Keratinocyte (primary cell): Measurements from ENCODE around the gene GSTM2. TPM values are rescaled to one million over a fixed set of nuclear protein-coding genes. Genes with fewer than 3 reads are reported as not detected.

Source experiments
- DNase-seq: peaks from one replicate; pipeline ENCODE4 v3.0.0-alpha.2; 2011; ENCODE audit warnings: low read depth, missing footprints, low spot score
- FAIRE-seq: peaks from 2 replicates; lab custom pipeline; 2011; peaks lifted over from hg19 to GRCh38; lab: Jason Lieb, UNC
- H2AFZ ChIP-seq: 2 replicates; pipeline ENCODE4 v1.6.0; 2012; ENCODE audit warnings: low read length, control low read depth, inconsistent platforms; ENCODE audit not compliant: control insufficient read depth
- H3K27ac ChIP-seq: 2 replicates; pipeline ENCODE4 v1.5.1; 2011; ENCODE audit warnings: low read length; ENCODE audit not compliant: control insufficient read depth, insufficient read depth
- H3K27me3 ChIP-seq: 3 replicates; pipeline ENCODE4 v1.6.0; 2011; ENCODE audit warnings: low read length; ENCODE audit not compliant: control insufficient read depth, insufficient read depth; ENCODE audit errors: extremely low read depth
- H3K36me3 ChIP-seq, 2 experiments: 2 replicates in 1 of 2; 3 replicates in 1 of 2; pipeline ENCODE4 v1.5.1; 2011; ENCODE audit warnings: low read length in 2 of 2, mild to moderate bottlenecking in 1 of 2; ENCODE audit not compliant: control insufficient read depth in 2 of 2, insufficient read depth in 2 of 2; ENCODE audit errors: extremely low read depth in 1 of 2
- H3K4me1 ChIP-seq: 3 replicates; pipeline ENCODE4 v1.5.1; 2011; ENCODE audit warnings: low read length; ENCODE audit not compliant: control insufficient read depth, insufficient read depth; ENCODE audit errors: extremely low read depth
- H3K4me2 ChIP-seq: 3 replicates; pipeline ENCODE4 v1.6.0; 2011; ENCODE audit warnings: low read depth, low read length; ENCODE audit not compliant: control insufficient read depth, insufficient read depth; ENCODE audit errors: extremely low read depth
- H3K4me3 ChIP-seq, 3 experiments: fragments of 200-600 bp in 1 of 3; sonication (generic) in 1 of 3; 2 replicates in 2 of 3; 3 replicates in 1 of 3; pipeline ENCODE4 v1.5.1; 2011 to 2016; ENCODE audit warnings: low read length in 3 of 3, mild to moderate bottlenecking in 3 of 3, control low read depth in 2 of 3, inconsistent platforms in 1 of 3, low read depth in 1 of 3, mixed read lengths in 1 of 3, mixed run types in 1 of 3, moderate library complexity in 1 of 3; ENCODE audit not compliant: control insufficient read depth in 2 of 3, insufficient read depth in 2 of 3; ENCODE audit errors: extremely low read depth in 1 of 3
- H3K79me2 ChIP-seq: 2 replicates; pipeline ENCODE4 v1.6.0; 2012; ENCODE audit warnings: low read length; ENCODE audit not compliant: control insufficient read depth, insufficient read depth
- H3K9ac ChIP-seq: 3 replicates; pipeline ENCODE4 v1.6.0; 2011; ENCODE audit warnings: low read length; ENCODE audit not compliant: control insufficient read depth, insufficient read depth; ENCODE audit errors: extremely low read depth
- H3K9me1 ChIP-seq: 3 replicates; pipeline ENCODE4 v1.6.0; 2011; ENCODE audit warnings: low read length; ENCODE audit not compliant: control insufficient read depth, insufficient read depth; ENCODE audit errors: extremely low read depth
- H3K9me3 ChIP-seq: 2 replicates; pipeline ENCODE4 v1.5.1; 2012; ENCODE audit warnings: low read depth, low read length; ENCODE audit not compliant: control insufficient read depth
- H4K20me1 ChIP-seq: 3 replicates; pipeline ENCODE4 v1.6.0; 2011; ENCODE audit warnings: low read length; ENCODE audit not compliant: control insufficient read depth, insufficient read depth; ENCODE audit errors: extremely low read depth
- EZH2 ChIP-seq: IDR thresholded peaks from one replicate; pipeline ENCODE4 v1.6.1; 2012; ENCODE audit warnings: inconsistent platforms, mild to moderate bottlenecking, low read length, moderate library complexity
- dilution Hi-C: fragments of 300-500 bp; cut with MboI; formaldehyde crosslinking; loops from one replicate; pipeline ENCODE4 v1.7.0; 2020; ENCODE audit warnings: low sequenced_read_pairs; ENCODE audit not compliant: extremely low pct_ligation_motif_present
- polyA plus RNA-seq, 5 experiments: library from polyadenylated mRNA; depleted of rRNA in 3 of 5; stranded (reverse) in 3 of 5; stranded (forward) in 1 of 5; unstranded in 1 of 5; fragments of >200 nt; gene quantifications; 1 replicate in 1 of 5; 2 replicates in 3 of 5; 3 replicates in 1 of 5; pipeline versions ENCODE4 v1.2.1 to v1.2.3, GENCODE V29; 2011 to 2012; ENCODE audit warnings: missing spikeins in 2 of 5, low read depth in 1 of 5, low replicate concordance in 1 of 5
- TF ChIP-seq, protein P1 (sequence below), 3 experiments: IDR thresholded peaks in 1 of 3; conservative IDR thresholded peaks in 1 of 3; optimal IDR thresholded peaks in 1 of 3; 2 replicates in 2 of 3; 3 replicates in 1 of 3; pipeline versions ENCODE3 to v1.5.1; 2011; ENCODE audit warnings: low read length in 3 of 3, mild to moderate bottlenecking in 3 of 3, moderate library complexity in 2 of 3, control low read depth in 1 of 3, inconsistent platforms in 1 of 3; ENCODE audit not compliant: insufficient read depth in 2 of 3; ENCODE audit errors: extremely low read depth in 1 of 3

Gene GSTM2
- polyA plus RNA-seq, 1 donor (not counting 4 experiments of a cell fraction or from before 2014, with no cell fraction given): 11.1 TPM

DNA sequence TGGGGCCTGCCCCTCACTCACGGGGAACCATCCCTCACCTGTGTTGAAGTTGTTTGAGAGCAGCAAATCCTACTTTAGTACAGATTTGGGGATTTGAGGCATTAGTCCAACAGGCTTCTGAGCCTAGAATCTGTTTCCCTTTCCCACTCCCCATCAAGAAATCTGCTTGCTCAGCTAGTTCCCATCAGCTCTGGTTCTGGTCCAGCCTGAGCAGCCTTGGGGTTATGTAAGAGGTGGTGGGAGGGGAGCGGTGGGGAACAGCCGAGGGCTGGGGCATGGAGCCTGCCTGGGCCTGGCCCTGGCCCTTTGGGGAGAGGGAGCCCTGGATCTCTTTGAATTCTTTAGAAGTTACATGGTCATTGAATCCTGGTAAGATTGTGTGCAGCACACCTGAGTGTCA lies 48.3 kb downstream of the GSTM2 start:
- H3K9me1 ChIP-seq: no peaks in the 10 kb centered on the region
- H3K27me3 ChIP-seq: no peaks in the 10 kb centered on the region
- H4K20me1 ChIP-seq: no peaks in the 10 kb centered on the region
- no peak overlapping the region for H2AFZ ChIP-seq
- no peak for TF ChIP-seq EZH2
- TF ChIP-seq, protein P1, sequence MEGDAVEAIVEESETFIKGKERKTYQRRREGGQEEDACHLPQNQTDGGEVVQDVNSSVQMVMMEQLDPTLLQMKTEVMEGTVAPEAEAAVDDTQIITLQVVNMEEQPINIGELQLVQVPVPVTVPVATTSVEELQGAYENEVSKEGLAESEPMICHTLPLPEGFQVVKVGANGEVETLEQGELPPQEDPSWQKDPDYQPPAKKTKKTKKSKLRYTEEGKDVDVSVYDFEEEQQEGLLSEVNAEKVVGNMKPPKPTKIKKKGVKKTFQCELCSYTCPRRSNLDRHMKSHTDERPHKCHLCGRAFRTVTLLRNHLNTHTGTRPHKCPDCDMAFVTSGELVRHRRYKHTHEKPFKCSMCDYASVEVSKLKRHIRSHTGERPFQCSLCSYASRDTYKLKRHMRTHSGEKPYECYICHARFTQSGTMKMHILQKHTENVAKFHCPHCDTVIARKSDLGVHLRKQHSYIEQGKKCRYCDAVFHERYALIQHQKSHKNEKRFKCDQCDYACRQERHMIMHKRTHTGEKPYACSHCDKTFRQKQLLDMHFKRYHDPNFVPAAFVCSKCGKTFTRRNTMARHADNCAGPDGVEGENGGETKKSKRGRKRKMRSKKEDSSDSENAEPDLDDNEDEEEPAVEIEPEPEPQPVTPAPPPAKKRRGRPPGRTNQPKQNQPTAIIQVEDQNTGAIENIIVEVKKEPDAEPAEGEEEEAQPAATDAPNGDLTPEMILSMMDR (optimal IDR thresholded peaks at IDR 0.05 in 1 of 3, IDR thresholded peaks at IDR 0.05 in 1 of 3, conservative IDR thresholded peaks at IDR 0.05 in 1 of 3; ENCODE audit: extremely low read depth in 1 of 3, insufficient read depth in 2 of 3, low read length in 3 of 3): no peak
- DNase-seq (no peak), FAIRE-seq (no peak)
- H3K27ac ChIP-seq: no peak overlapping the region
- dilution Hi-C loops: no loop called here
- H3K4me3 ChIP-seq: no peak overlapping the region
- no peaks in the 10 kb centered on the region for H3K9me3 ChIP-seq
- H3K4me2 ChIP-seq: no peak overlapping the region
- no peak overlapping the region for H3K9ac ChIP-seq
- H3K79me2 ChIP-seq: no peaks in the 10 kb centered on the region
- peaks cover 36% of the 10 kb centered on the region for H3K4me1 ChIP-seq
- H3K36me3 ChIP-seq: no peaks in the 10 kb centered on the region

DNA sequence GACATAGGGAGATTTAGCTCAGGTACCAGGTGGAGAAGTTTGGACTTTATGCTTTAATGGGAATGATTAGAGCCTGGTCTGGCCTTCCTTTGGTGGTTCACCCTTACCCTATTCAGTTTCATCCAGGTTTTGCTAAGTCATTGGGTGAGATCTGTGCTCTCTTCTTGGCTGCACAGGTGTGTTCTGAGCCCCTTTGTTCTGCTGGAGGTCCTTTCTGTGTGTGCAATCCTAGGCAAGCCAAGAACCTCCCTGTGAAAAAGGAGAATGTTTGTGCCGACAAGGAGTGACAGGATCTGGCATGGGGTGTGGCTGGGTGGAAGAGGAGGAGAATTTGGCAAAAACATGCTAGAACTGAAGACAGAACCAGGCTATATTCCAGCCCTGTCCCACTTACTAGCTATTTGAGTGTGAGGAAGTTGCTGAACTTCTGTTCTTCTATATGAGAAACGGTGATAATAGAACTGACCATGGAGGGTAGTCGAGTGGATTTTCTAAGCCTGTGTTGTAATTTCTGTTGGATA lies 48.8 kb downstream of the GSTM2 start:
- peaks cover 36% of the 10 kb centered on the region for H3K4me1 ChIP-seq
- FAIRE-seq: no peak
- H3K4me2 ChIP-seq: no peak overlapping the region

More for the DNA sequence above, 48.8 kb downstream of the GSTM2 start:
- Histone ChIP-seq H3K27ac (no peak overlapping the region), H3K36me3 (no peaks in the 10 kb centered on the region), H3K9ac (no peak overlapping the region), H3K27me3 (no peaks in the 10 kb centered on the region), H3K9me1 (no peaks in the 10 kb centered on the region), H2AFZ (peak overlapping the region; percentile 20), H4K20me1 (no peaks in the 10 kb centered on the region), H3K4me3 (no peak overlapping the region), H3K9me3 (no peaks in the 10 kb centered on the region), H3K79me2 (no peaks in the 10 kb centered on the region)
- DNase-seq: no peak
- dilution Hi-C loops: no loop called here
- TF ChIP-seq EZH2: no peak
- TF ChIP-seq, protein P1 (optimal IDR thresholded peaks at IDR 0.05 in 1 of 3, IDR thresholded peaks at IDR 0.05 in 1 of 3, conservative IDR thresholded peaks at IDR 0.05 in 1 of 3; ENCODE audit: extremely low read depth in 1 of 3, insufficient read depth in 2 of 3, low read length in 3 of 3): no peak
